H1 (cell line): ENCODE measurements around the gene RAD51B. TPM values are rescaled to one million over a fixed set of nuclear protein-coding genes. Genes with fewer than 3 reads are reported as not detected.

Experiments
- ASH2L ChIP-seq: fragments of 200-600, 300-600 bp; sonication (generic); IDR thresholded peaks from one replicate; pipeline ENCODE4 v1.7.1; 2017; ENCODE audit warnings: low read length
- ATF3 ChIP-seq: IDR thresholded peaks from 2 replicates; pipeline ENCODE4 v1.6.1; 2011; ENCODE audit warnings: low read depth, mild to moderate bottlenecking, low read length; ENCODE audit not compliant: insufficient read depth
- CHD7 ChIP-seq: fragments of 300-600 bp; sonication (generic); IDR thresholded peaks from 2 replicates; pipeline ENCODE4 v1.7.1; 2012; ENCODE audit warnings: low read length, moderate library complexity, mild to moderate bottlenecking, inconsistent platforms; ENCODE audit not compliant: insufficient replicate concordance
- CTBP2 ChIP-seq: IDR thresholded peaks from 2 replicates; pipeline ENCODE4 v1.7.0; 2011; ENCODE audit warnings: borderline replicate concordance, mild to moderate bottlenecking, moderate library complexity, mixed read lengths, low read length; ENCODE audit not compliant: insufficient read depth, insufficient read length
- EZH2 ChIP-seq: fragments of 200-600 bp; sonication (generic); IDR thresholded peaks from 2 replicates; pipeline ENCODE4 v1.7.1; 2012; ENCODE audit warnings: low read depth, mild to moderate bottlenecking, moderate library complexity, low read length, inconsistent platforms; ENCODE audit not compliant: severe bottlenecking
- FOSL1 ChIP-seq: IDR thresholded peaks from 2 replicates; pipeline ENCODE4 v1.6.1; 2011; ENCODE audit warnings: mild to moderate bottlenecking, low read depth, low read length, moderate library complexity; ENCODE audit not compliant: insufficient read depth
- POU5F1 ChIP-seq: IDR thresholded peaks from 2 replicates; pipeline ENCODE4 v1.6.1; 2011; ENCODE audit warnings: low read depth, mild to moderate bottlenecking, low read length, moderate library complexity
- RNF2 ChIP-seq: fragments of 200-900, 300-1000 bp; sonication (generic); IDR thresholded peaks from 2 replicates; pipeline ENCODE4 v1.7.1; 2016; ENCODE audit warnings: borderline replicate concordance, low read depth, mild to moderate bottlenecking, antibody characterized with exemption, low read length; ENCODE audit not compliant: poor library complexity, severe bottlenecking; ENCODE audit errors: missing control alignments
- SP1 ChIP-seq: IDR thresholded peaks from 2 replicates; pipeline ENCODE4 v1.6.1; 2011; ENCODE audit warnings: low read depth, low read length
- SP4 ChIP-seq: IDR thresholded peaks from 2 replicates; pipeline ENCODE4 v1.6.1; 2012; ENCODE audit warnings: low read length, inconsistent platforms
- SRF ChIP-seq: IDR thresholded peaks from 2 replicates; pipeline ENCODE4 v1.6.1; 2011; ENCODE audit warnings: mild to moderate bottlenecking, low read depth, low read length, moderate library complexity
- polyA plus RNA-seq, 7 experiments: library from polyadenylated mRNA; depleted of rRNA in 3 of 7; stranded (reverse) in 5 of 7; unstranded in 2 of 7; fragments of >200 nt in 5 of 7; fragments of 200-250 nt in 2 of 7; gene quantifications; 1 replicate in 5 of 7; 2 replicates in 1 of 7; 4 replicates in 1 of 7; pipeline versions ENCODE4 v1.2.1 to v1.2.3, GENCODE V29; 2011 to 2013; ENCODE audit warnings: missing spikeins in 2 of 7, mixed read lengths in 2 of 7
- total RNA-seq: library from RNA; stranded (reverse); fragmentation: NEBNext Ultra II Directional; extraction: Animal tissue kit (Norgen Biotek cat#: 25700); gene quantifications from 2 replicates; pipeline ENCODE4 v1.2.1, GENCODE V29; 2021

Gene RAD51B
- total and polyA plus RNA-seq, 2 of the 8 experiments (the other 6 are each of a cell fraction or from before 2014, with no cell fraction given) = 3.9 to 14.9 TPM

GRCh38 chr14:68143341-68143841 is 323.8 kb downstream of the RAD51B start (continued):
- TF ChIP-seq CHD7 (no peak), RNF2 (no peak), ASH2L (no peak), SP4 (no peak), EZH2 (no peak), CTBP2 (no peak), ATF3 (no peak), SRF (no peak), FOSL1 (no peak), POU5F1 (no peak), SP1 (no peak)
